HL-60 (cell line): ENCODE data around the gene OR5AN1.
A peak's percentile ranks its signal among the peaks of the same experiment; 100 is the strongest.
"Not testable (repeated sequence)": the region's sequence is repeated elsewhere in the genome, so short reads cannot be mapped to it uniquely, and the experiment has no call there.

Source experiments
- DNase-seq, 2 experiments: peaks; one replicate each; pipeline ENCODE4 v3.0.0-alpha.2; 2010 to 2020; ENCODE audit warnings: low read depth in 1 of 2, low spot score in 1 of 2
- H3K27ac ChIP-seq: fragments of 250-450 bp; sonication (Bioruptor Pico); replicated peaks from 2 replicates; pipeline ENCODE4 v1.5.1; 2020; ENCODE audit warnings: mild to moderate bottlenecking, moderate library complexity
- H3K27me3 ChIP-seq: fragments of 250-450 bp; sonication (Bioruptor Pico); 2 replicates; pipeline ENCODE4 v1.5.1; 2021; ENCODE audit warnings: mild to moderate bottlenecking, moderate library complexity; ENCODE audit not compliant: insufficient read depth, poor library complexity, severe bottlenecking
- H3K4me3 ChIP-seq: replicated peaks from 2 replicates; pipeline ENCODE4 v1.5.1; 2011; ENCODE audit warnings: mild to moderate bottlenecking, control low read depth, low read length; ENCODE audit not compliant: insufficient read depth
- GABPA ChIP-seq: IDR thresholded peaks from 2 replicates; pipeline ENCODE4 v1.6.1; 2012; ENCODE audit warnings: low read depth
- POLR2AphosphoS5 ChIP-seq: IDR thresholded peaks from 2 replicates; pipeline ENCODE4 v1.6.1; 2012; ENCODE audit warnings: low read depth
- SPI1 ChIP-seq: IDR thresholded peaks from 2 replicates; pipeline ENCODE4 v1.6.1; 2012; ENCODE audit warnings: low read depth, mild to moderate bottlenecking, borderline replicate concordance
- TF ChIP-seq, protein P1 (sequence below): IDR thresholded peaks from 2 replicates; pipeline ENCODE4 v1.6.1; 2012; ENCODE audit warnings: low read depth; ENCODE audit not compliant: insufficient replicate concordance
- TF ChIP-seq, protein P2 (sequence below): IDR thresholded peaks from one replicate; pipeline ENCODE4 v1.5.1; 2011; ENCODE audit warnings: low read length, control low read depth, inconsistent platforms; ENCODE audit not compliant: insufficient read depth

The OR5AN1 gene

DNA sequence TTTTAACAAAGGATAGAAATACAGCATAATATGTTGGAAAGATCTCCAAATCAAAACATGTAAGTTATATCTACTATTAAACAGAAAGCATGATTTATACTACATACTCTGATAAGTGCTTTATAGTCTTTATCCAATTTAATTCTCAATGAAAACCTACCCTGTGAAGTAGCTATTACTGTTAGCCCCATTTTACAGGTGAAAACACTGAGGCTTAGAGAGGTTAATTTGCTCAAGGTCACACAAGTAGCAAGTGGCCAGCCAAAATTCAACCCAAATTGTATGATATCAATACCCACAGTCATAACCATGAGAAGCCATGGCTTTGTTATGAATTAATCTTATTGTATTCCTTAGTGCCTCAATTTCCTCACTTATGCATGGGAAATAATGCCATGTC lies 675 bp upstream of the OR5AN1 start:
- no peak for DNase-seq
- Histone ChIP-seq H3K4me3 (no peak overlapping the region), H3K27ac (no peak overlapping the region), H3K27me3 (no peaks in the 10 kb centered on the region)
- TF ChIP-seq, protein P1, sequence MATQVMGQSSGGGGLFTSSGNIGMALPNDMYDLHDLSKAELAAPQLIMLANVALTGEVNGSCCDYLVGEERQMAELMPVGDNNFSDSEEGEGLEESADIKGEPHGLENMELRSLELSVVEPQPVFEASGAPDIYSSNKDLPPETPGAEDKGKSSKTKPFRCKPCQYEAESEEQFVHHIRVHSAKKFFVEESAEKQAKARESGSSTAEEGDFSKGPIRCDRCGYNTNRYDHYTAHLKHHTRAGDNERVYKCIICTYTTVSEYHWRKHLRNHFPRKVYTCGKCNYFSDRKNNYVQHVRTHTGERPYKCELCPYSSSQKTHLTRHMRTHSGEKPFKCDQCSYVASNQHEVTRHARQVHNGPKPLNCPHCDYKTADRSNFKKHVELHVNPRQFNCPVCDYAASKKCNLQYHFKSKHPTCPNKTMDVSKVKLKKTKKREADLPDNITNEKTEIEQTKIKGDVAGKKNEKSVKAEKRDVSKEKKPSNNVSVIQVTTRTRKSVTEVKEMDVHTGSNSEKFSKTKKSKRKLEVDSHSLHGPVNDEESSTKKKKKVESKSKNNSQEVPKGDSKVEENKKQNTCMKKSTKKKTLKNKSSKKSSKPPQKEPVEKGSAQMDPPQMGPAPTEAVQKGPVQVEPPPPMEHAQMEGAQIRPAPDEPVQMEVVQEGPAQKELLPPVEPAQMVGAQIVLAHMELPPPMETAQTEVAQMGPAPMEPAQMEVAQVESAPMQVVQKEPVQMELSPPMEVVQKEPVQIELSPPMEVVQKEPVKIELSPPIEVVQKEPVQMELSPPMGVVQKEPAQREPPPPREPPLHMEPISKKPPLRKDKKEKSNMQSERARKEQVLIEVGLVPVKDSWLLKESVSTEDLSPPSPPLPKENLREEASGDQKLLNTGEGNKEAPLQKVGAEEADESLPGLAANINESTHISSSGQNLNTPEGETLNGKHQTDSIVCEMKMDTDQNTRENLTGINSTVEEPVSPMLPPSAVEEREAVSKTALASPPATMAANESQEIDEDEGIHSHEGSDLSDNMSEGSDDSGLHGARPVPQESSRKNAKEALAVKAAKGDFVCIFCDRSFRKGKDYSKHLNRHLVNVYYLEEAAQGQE, result no peak
- TF ChIP-seq, protein P2, sequence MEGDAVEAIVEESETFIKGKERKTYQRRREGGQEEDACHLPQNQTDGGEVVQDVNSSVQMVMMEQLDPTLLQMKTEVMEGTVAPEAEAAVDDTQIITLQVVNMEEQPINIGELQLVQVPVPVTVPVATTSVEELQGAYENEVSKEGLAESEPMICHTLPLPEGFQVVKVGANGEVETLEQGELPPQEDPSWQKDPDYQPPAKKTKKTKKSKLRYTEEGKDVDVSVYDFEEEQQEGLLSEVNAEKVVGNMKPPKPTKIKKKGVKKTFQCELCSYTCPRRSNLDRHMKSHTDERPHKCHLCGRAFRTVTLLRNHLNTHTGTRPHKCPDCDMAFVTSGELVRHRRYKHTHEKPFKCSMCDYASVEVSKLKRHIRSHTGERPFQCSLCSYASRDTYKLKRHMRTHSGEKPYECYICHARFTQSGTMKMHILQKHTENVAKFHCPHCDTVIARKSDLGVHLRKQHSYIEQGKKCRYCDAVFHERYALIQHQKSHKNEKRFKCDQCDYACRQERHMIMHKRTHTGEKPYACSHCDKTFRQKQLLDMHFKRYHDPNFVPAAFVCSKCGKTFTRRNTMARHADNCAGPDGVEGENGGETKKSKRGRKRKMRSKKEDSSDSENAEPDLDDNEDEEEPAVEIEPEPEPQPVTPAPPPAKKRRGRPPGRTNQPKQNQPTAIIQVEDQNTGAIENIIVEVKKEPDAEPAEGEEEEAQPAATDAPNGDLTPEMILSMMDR, result no peak
- TF ChIP-seq GABPA, result no peak

DNA sequence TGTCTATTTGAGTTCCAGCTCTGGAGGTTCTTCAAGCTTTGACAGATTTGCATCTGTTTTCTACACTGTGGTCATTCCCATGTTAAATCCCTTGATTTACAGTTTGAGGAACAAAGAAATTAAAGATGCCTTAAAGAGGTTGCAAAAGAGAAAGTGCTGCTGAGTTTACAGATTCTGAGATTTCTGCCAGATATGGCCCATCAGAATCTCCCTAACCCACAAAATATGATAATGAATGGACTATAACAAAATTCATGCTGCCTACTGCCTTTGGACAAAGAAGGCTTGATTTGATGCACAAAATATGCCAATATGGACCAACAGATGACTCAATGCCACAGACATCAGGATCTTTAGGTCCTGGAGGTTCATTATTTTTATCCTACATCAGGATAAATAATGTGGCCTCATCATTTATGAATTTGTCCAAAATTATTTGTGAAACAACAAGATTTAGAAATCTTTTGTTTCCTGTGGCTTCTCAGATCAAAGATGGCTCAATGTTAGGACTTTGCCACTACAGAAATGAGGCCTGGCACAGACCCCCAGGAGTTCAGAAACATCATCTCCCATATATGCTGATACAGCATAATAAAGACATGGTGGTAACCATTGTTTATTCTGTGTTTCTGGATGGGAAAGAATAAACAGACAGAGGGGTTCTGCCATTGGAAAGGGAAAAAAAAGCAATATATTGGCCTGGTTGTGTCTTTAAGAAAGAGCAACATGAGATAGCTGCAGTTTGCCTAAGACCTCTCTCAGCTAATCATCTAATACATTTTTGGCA lies 6.7 kb downstream of the OR5AN1 start:
- Histone ChIP-seq H3K27ac (no peak overlapping the region), H3K27me3 (no peaks in the 10 kb centered on the region), H3K4me3 (no peak overlapping the region)
- TF ChIP-seq POLR2AphosphoS5, result no peak
- TF ChIP-seq, protein P2, result no peak
- TF ChIP-seq, protein P1, result no peak
- DNase-seq, result no peak

DNA sequence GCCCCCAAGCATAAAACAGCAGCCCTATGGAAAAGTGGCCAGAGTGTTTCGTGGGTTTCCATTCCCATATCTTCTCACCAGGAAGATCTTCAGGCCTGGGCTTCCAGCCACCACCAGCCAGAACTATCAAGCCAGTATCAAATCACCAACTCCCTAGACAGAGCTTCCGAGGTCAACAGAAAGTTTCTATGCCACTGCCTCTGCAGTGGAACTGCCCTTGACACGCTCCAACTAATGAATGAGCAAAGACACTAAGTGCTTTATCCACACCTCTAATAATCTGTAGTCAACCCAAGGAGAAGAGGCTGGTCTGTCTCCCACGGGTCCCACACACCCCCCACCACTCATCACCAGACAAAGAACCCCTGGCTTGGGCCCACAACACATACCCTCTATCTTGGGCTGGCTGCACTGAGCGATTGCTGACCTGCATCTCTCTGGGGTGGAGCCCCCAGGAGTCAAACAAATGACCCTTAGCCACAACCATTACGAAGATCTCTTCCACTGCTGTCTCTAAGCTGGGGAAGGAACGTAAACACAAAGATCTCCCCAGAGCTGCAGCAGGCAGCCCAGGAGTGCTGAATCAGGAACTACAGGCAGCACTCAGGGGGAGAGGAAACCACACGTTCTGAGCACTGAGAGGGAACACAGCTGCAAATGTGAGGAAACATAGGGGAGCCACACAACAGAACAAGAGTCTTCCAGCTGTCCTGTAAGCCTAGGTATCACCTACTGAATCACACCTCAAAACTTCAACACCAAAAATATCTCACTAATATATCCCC lies 9.7 kb downstream of the OR5AN1 start:
- TF ChIP-seq, protein P2, result no peak
- TF ChIP-seq SPI1 (peak; percentile 56; the same call in 1 of the 2 replicates), POLR2AphosphoS5 (peak; percentile 72), GABPA (no peak)
- TF ChIP-seq, protein P1, result no peak
- DNase-seq, result peak in 1 of 2 experiments; percentile 84
- H3K4me3 ChIP-seq, result no peak overlapping the region
- H3K27me3 ChIP-seq, result no peaks in the 10 kb centered on the region
- peak overlapping the region; percentile 23 for H3K27ac ChIP-seq

DNA sequence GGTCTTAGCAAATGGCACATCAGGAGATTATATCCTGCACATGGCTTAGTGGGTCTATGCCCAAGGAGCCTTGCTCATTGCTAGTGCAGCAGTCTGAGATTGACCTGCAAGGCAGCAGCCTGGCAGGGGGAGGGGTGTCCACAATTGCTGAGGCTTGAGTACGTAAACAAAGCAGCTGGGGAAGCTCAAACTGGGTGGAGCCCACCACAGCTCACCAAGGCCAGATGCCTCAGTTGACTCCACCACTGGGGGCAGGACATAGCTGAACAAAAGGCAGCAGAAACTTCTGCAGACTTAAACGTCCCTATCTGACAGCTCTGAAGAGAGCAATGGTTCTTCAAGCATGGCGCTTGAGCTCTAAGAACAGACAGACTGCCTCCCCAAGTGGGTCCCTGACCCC lies 13.6 kb downstream of the OR5AN1 start:
- H3K27me3 ChIP-seq, DNase-seq, H3K27ac ChIP-seq, H3K4me3 ChIP-seq: not testable (repeated sequence)
